Effector CD4-positive, alpha-beta T cell (primary cell): ENCODE results near the gene RHD.
A peak's percentile ranks its signal among the peaks of the same experiment; 100 is the strongest.
"Not testable (repeated sequence)": the region's sequence is repeated elsewhere in the genome, so short reads cannot be mapped to it uniquely, and the experiment has no call there.

Source experiments
- DNase-seq: peaks from one replicate; pipeline ENCODE4 v3.0.0-alpha.2; 2020

RHD gene

GRCh38 chr1:25309085-25309484, 36.8 kb downstream of the RHD start:
- not testable (repeated sequence) for DNase-seq

GRCh38 chr1:25309486-25309885, 37.2 kb downstream of the RHD start:
- not testable (repeated sequence) for DNase-seq

- not testable (repeated sequence) for DNase-seq
Observed at GRCh38 chr1:25312806-25313470, 40.6 kb downstream of the RHD start.

GRCh38 chr1:25320314-25320938, 48.1 kb downstream of the RHD start:
- not testable (repeated sequence) for DNase-seq

- not testable (repeated sequence) for DNase-seq
Observed at GRCh38 chr1:25322127-25322526, 49.8 kb downstream of the RHD start.

GRCh38 chr1:25324407-25324806, 52.1 kb downstream of the RHD start:
- not testable (repeated sequence) for DNase-seq

- DNase-seq = not testable (repeated sequence)
Observed at GRCh38 chr1:25327864-25328790, 55.8 kb downstream of the RHD start.

GRCh38 chr1:25328791-25329185, 56.5 kb downstream of the RHD start:
- DNase-seq = not testable (repeated sequence)

GRCh38 chr1:25329336-25329735, 57.0 kb downstream of the RHD start:
- DNase-seq = not testable (repeated sequence)

GRCh38 chr1:25329950-25330349, 57.6 kb downstream of the RHD start:
- DNase-seq = not testable (repeated sequence)

GRCh38 chr1:25336922-25337354, 64.6 kb downstream of the RHD start:
- not testable (repeated sequence) for DNase-seq

- DNase-seq = peak; percentile 20
Observed at GRCh38 chr1:25337483-25338187, 65.3 kb downstream of the RHD start.

GRCh38 chr1:25338188-25338981, 66.1 kb downstream of the RHD start, which contains the start of gene TMEM50A:
TSS of gene TMEM50A (plus strand) at chr1:25338334. CDS start at chr1:25340487, 2,153 bp downstream.
- DNase-seq = peak; percentile 85

- no peak for DNase-seq
Observed at GRCh38 chr1:25338986-25339385, 66.7 kb downstream of the RHD start.

GRCh38 chr1:25341746-25342145, 69.4 kb downstream of the RHD start:
- DNase-seq = no peak

- no peak for DNase-seq
Observed at GRCh38 chr1:25342846-25343245, 70.5 kb downstream of the RHD start.

GRCh38 chr1:25343872-25344271, 71.6 kb downstream of the RHD start:
- no peak for DNase-seq

GRCh38 chr1:25347556-25347955, 75.2 kb downstream of the RHD start:
- no peak for DNase-seq

GRCh38 chr1:25349606-25350005, 77.3 kb downstream of the RHD start:
- DNase-seq = no peak

GRCh38 chr1:25355841-25356395, 83.6 kb downstream of the RHD start:
- no peak for DNase-seq

- DNase-seq = no peak
Observed at GRCh38 chr1:25356441-25356840, 84.1 kb downstream of the RHD start.
